ENCODE measurements around the gene PSTPIP2.

PSTPIP2 gene

DNA sequence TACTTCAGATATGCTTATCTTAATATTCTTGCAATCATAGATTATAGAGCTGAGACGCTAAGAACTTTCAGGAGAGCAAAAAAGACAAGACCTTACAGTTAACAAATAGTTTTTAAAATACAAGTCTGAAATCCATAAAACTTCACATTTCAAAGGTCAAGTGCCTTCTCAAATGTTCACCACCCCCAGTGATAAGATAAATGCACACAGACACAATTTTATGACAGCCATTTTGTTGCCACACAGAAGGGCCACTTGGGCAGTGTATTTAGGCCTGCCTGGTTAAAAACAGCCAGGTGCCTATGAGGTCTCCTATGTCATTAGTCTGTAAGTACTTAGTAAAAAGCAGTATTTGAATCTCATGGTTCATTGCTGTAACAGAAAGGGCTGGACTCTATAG, 8.1 kb upstream of the PSTPIP2 start:
- no peaks in the 10 kb centered on the region for H3K27me3 ChIP-seq (ENCODE audit: control insufficient read depth, insufficient read depth, low read length)
- H3K36me3 ChIP-seq (ENCODE audit: control insufficient read depth, insufficient read depth, low read length), result no peaks in the 10 kb centered on the region
- no peak overlapping the region for H3K27ac ChIP-seq
- no peak overlapping the region for H3K4me3 ChIP-seq (ENCODE audit: low read depth, low read length)
- no peak overlapping the region for H3K9ac ChIP-seq
- H3K4me2 ChIP-seq (ENCODE audit: low read length), result no peak overlapping the region
- TF ChIP-seq, protein P1, sequence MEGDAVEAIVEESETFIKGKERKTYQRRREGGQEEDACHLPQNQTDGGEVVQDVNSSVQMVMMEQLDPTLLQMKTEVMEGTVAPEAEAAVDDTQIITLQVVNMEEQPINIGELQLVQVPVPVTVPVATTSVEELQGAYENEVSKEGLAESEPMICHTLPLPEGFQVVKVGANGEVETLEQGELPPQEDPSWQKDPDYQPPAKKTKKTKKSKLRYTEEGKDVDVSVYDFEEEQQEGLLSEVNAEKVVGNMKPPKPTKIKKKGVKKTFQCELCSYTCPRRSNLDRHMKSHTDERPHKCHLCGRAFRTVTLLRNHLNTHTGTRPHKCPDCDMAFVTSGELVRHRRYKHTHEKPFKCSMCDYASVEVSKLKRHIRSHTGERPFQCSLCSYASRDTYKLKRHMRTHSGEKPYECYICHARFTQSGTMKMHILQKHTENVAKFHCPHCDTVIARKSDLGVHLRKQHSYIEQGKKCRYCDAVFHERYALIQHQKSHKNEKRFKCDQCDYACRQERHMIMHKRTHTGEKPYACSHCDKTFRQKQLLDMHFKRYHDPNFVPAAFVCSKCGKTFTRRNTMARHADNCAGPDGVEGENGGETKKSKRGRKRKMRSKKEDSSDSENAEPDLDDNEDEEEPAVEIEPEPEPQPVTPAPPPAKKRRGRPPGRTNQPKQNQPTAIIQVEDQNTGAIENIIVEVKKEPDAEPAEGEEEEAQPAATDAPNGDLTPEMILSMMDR (IDR thresholded peaks at IDR 0.05), result no peak
- no peaks in the 10 kb centered on the region for H3K9me3 ChIP-seq (ENCODE audit: control insufficient read depth, low read length)
- no peaks in the 10 kb centered on the region for H3K79me2 ChIP-seq
- peaks cover 9% of the 10 kb centered on the region for H3K4me1 ChIP-seq
- H2AFZ ChIP-seq, result no peak overlapping the region

DNA sequence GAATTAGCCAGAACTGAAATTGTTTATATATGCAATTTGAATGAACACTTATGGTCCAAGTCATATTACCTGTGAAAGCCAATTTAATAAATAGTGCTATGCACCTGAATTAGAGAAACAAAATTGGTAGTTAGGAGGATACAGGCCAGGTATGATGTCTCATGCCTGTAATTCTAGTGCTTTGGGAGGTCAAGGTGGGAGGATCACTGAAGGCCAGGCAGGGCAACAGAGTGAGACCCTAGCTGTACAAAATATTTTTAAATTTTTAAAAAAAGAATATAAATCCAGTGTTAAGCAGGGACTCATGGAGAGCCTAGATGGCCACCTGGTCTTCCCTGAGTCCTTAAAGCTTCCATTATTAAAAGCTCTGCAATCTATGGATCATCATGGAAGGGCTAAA, 7.3 kb upstream of the PSTPIP2 start:
- Histone ChIP-seq H3K36me3 (ENCODE audit: control insufficient read depth, insufficient read depth, low read length) (no peaks in the 10 kb centered on the region), H2AFZ (no peak overlapping the region), H3K27me3 (ENCODE audit: control insufficient read depth, insufficient read depth, low read length) (no peaks in the 10 kb centered on the region)

GRCh38 chr18:46073474-46074331, 1.6 kb upstream of the PSTPIP2 start:
- Histone ChIP-seq H3K27me3 (ENCODE audit: control insufficient read depth, insufficient read depth, low read length) (no peaks in the 10 kb centered on the region), H3K4me1 (peaks cover 8% of the 10 kb centered on the region), H3K36me3 (ENCODE audit: control insufficient read depth, insufficient read depth, low read length) (no peaks in the 10 kb centered on the region), H3K79me2 (peaks cover 4% of the 10 kb centered on the region), H3K9me3 (ENCODE audit: control insufficient read depth, low read length) (no peaks in the 10 kb centered on the region), H3K27ac (no peak overlapping the region), H3K9ac (no peak overlapping the region), H3K4me3 (ENCODE audit: low read depth, low read length) (no peak overlapping the region), H2AFZ (no peak overlapping the region), H3K4me2 (ENCODE audit: low read length) (no peak overlapping the region)
- TF ChIP-seq, protein P1 (IDR thresholded peaks at IDR 0.05), result peak; percentile 70

More for the DNA sequence above, 7.3 kb upstream of the PSTPIP2 start:
- Histone ChIP-seq H3K4me2 (ENCODE audit: low read length) (no peak overlapping the region), H3K4me3 (ENCODE audit: low read depth, low read length) (no peak overlapping the region), H3K4me1 (peaks cover 4% of the 10 kb centered on the region), H3K79me2 (no peaks in the 10 kb centered on the region), H3K9ac (no peak overlapping the region), H3K9me3 (ENCODE audit: control insufficient read depth, low read length) (no peaks in the 10 kb centered on the region), H3K27ac (no peak overlapping the region)
- TF ChIP-seq, protein P1 (IDR thresholded peaks at IDR 0.05), result no peak

DNA sequence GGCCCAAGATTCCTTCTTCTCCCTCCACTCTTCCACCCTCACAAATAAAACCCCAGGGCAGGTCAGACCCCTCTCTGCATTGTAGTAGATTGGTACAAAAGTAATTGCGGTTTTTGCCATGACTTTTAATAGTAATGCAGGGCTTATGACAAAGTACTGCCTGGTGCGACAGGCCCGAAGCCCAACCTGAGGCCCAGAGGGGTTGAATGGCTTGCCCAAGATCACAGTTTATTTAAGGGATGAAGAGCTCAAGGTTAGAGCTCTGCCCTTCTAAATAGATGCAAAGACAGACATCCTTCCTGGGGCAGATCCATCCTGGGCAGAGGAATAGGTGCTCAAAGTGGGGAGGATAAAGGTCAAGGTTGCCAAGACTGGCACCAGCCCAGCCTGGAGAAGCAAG, 899 bp upstream of the PSTPIP2 start:
- TF ChIP-seq, protein P1 (IDR thresholded peaks at IDR 0.05), result no peak
- no peak overlapping the region for H3K4me2 ChIP-seq (ENCODE audit: low read length)
- no peak overlapping the region for H3K27ac ChIP-seq
- H3K36me3 ChIP-seq (ENCODE audit: control insufficient read depth, insufficient read depth, low read length), result no peaks in the 10 kb centered on the region
- H3K27me3 ChIP-seq (ENCODE audit: control insufficient read depth, insufficient read depth, low read length), result no peaks in the 10 kb centered on the region
- H3K9me3 ChIP-seq (ENCODE audit: control insufficient read depth, low read length), result no peaks in the 10 kb centered on the region
- H3K9ac ChIP-seq, result no peak overlapping the region
- H3K4me1 ChIP-seq, result peaks cover 8% of the 10 kb centered on the region
- no peak overlapping the region for H3K4me3 ChIP-seq (ENCODE audit: low read depth, low read length)
- H2AFZ ChIP-seq, result no peak overlapping the region
- peaks cover 4% of the 10 kb centered on the region for H3K79me2 ChIP-seq

All from parathyroid adenoma (tissue), 2 donors.